ENCODE data around the gene SHH. TPM values are rescaled to one million over a fixed set of nuclear protein-coding genes. Genes with fewer than 3 reads are reported as not detected.

Gene SHH
- total and polyA plus RNA-seq, 2 of the 13 experiments (the other 11 are each of a cell fraction or from before 2014, with no cell fraction given), result 1.9 to 3.4 TPM

DNA sequence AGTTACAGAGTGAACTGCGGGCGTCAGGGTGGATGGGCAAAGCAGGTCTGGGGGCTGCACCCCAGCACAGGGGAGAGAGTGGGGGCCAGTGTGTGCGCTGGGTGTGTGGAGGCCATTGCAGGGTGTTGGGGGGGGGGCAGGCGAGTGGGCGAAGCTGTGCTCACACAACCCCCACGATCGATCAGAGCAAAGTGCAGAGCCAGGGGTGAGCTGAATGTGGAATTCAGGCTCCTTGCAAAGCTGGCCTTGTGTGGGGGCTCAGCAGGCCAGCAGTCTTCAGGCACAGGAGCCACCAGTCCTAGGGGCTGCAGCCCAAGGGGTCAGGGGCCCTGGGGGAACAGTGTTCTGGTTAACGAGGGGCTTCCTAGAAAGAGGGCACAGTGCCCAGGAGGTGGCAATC lies 862 bp upstream of the SHH start (continued):
- TF ChIP-seq NR2F6 (IDR thresholded peaks at IDR 0.05), result no peak
- peak; percentile 60; the same call in 1 of the 2 replicates for TF ChIP-seq NR2F6 (CRISPR knock-in tag; IDR thresholded peaks at IDR 0.05)
- peak; percentile 83 for TF ChIP-seq ZBTB7B (CRISPR knock-in tag; IDR thresholded peaks at IDR 0.05)
- TF ChIP-seq ZNF543 (CRISPR knock-in tag; IDR thresholded peaks at IDR 0.05), result no peak
- 0 out of 2 replicates have a peak, but pooled peaks have one; percentile 46 for TF ChIP-seq ZNF441 (CRISPR knock-in tag; IDR thresholded peaks at IDR 0.05; ENCODE audit: borderline replicate concordance)
- TF ChIP-seq, protein P1, sequence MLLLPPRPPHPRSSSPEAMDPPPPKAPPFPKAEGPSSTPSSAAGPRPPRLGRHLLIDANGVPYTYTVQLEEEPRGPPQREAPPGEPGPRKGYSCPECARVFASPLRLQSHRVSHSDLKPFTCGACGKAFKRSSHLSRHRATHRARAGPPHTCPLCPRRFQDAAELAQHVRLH (CRISPR knock-in tag; IDR thresholded peaks at IDR 0.05; ENCODE audit: borderline replicate concordance, low read depth), result no peak
- 0 out of 2 replicates have a peak, but pooled peaks have one; percentile 45 for TF ChIP-seq HHEX (CRISPR knock-in tag; IDR thresholded peaks at IDR 0.05)
- no peak for TF ChIP-seq GABPA (IDR thresholded peaks at IDR 0.05; ENCODE audit: low read depth, low read length)
- no peak for TF ChIP-seq GABPA (CRISPR knock-in tag; IDR thresholded peaks at IDR 0.05; ENCODE audit: low read depth)
- no peak for TF ChIP-seq CHD4 (IDR thresholded peaks at IDR 0.05; ENCODE audit: borderline replicate concordance, low read length)
- TF ChIP-seq, protein P2, sequence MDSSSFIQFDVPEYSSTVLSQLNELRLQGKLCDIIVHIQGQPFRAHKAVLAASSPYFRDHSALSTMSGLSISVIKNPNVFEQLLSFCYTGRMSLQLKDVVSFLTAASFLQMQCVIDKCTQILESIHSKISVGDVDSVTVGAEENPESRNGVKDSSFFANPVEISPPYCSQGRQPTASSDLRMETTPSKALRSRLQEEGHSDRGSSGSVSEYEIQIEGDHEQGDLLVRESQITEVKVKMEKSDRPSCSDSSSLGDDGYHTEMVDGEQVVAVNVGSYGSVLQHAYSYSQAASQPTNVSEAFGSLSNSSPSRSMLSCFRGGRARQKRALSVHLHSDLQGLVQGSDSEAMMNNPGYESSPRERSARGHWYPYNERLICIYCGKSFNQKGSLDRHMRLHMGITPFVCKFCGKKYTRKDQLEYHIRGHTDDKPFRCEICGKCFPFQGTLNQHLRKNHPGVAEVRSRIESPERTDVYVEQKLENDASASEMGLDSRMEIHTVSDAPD (CRISPR knock-in tag; IDR thresholded peaks at IDR 0.05), result no peak
- TF ChIP-seq POGZ (CRISPR knock-in tag; IDR thresholded peaks at IDR 0.05), result 0 out of 2 replicates have a peak, but pooled peaks have one; percentile 47
- TF ChIP-seq ZNF564 (CRISPR knock-in tag; IDR thresholded peaks at IDR 0.05), result no peak
- TF ChIP-seq NFRKB (IDR thresholded peaks at IDR 0.05), result no peak
- 0 out of 2 replicates have a peak, but pooled peaks have one; percentile 23 for TF ChIP-seq ZBTB38 (CRISPR knock-in tag; IDR thresholded peaks at IDR 0.05)
- no peak for TF ChIP-seq WIZ (CRISPR knock-in tag; IDR thresholded peaks at IDR 0.05)
- TF ChIP-seq ZNF350 (CRISPR knock-in tag; IDR thresholded peaks at IDR 0.05; ENCODE audit: borderline replicate concordance, low read depth), result peak; percentile 60; the same call in 1 of the 2 replicates
- TF ChIP-seq ZNF615 (CRISPR knock-in tag; IDR thresholded peaks at IDR 0.05; ENCODE audit: borderline replicate concordance), result no peak
- TF ChIP-seq, protein P3, sequence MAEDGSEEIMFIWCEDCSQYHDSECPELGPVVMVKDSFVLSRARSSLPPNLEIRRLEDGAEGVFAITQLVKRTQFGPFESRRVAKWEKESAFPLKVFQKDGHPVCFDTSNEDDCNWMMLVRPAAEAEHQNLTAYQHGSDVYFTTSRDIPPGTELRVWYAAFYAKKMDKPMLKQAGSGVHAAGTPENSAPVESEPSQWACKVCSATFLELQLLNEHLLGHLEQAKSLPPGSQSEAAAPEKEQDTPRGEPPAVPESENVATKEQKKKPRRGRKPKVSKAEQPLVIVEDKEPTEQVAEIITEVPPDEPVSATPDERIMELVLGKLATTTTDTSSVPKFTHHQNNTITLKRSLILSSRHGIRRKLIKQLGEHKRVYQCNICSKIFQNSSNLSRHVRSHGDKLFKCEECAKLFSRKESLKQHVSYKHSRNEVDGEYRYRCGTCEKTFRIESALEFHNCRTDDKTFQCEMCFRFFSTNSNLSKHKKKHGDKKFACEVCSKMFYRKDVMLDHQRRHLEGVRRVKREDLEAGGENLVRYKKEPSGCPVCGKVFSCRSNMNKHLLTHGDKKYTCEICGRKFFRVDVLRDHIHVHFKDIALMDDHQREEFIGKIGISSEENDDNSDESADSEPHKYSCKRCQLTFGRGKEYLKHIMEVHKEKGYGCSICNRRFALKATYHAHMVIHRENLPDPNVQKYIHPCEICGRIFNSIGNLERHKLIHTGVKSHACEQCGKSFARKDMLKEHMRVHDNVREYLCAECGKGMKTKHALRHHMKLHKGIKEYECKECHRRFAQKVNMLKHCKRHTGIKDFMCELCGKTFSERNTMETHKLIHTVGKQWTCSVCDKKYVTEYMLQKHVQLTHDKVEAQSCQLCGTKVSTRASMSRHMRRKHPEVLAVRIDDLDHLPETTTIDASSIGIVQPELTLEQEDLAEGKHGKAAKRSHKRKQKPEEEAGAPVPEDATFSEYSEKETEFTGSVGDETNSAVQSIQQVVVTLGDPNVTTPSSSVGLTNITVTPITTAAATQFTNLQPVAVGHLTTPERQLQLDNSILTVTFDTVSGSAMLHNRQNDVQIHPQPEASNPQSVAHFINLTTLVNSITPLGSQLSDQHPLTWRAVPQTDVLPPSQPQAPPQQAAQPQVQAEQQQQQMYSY (CRISPR knock-in tag; IDR thresholded peaks at IDR 0.05), result no peak
- no peak for TF ChIP-seq ZNF841 (CRISPR knock-in tag; IDR thresholded peaks at IDR 0.05; ENCODE audit: borderline replicate concordance)
- no peak for TF ChIP-seq ZNF260 (CRISPR knock-in tag; IDR thresholded peaks at IDR 0.05; ENCODE audit: borderline replicate concordance, low read depth)
- no peak for TF ChIP-seq KDM4B (CRISPR knock-in tag; IDR thresholded peaks at IDR 0.05)
- no peak for TF ChIP-seq ZNF607 (CRISPR knock-in tag; IDR thresholded peaks at IDR 0.05; ENCODE audit: borderline replicate concordance)
- 0 out of 2 replicates have a peak, but pooled peaks have one; percentile 37 for TF ChIP-seq FOSL2 (CRISPR knock-in tag; IDR thresholded peaks at IDR 0.05)
- TF ChIP-seq EHMT2 (IDR thresholded peaks at IDR 0.05; ENCODE audit: borderline replicate concordance, low read depth, low read length), result no peak
- TF ChIP-seq, protein P4, sequence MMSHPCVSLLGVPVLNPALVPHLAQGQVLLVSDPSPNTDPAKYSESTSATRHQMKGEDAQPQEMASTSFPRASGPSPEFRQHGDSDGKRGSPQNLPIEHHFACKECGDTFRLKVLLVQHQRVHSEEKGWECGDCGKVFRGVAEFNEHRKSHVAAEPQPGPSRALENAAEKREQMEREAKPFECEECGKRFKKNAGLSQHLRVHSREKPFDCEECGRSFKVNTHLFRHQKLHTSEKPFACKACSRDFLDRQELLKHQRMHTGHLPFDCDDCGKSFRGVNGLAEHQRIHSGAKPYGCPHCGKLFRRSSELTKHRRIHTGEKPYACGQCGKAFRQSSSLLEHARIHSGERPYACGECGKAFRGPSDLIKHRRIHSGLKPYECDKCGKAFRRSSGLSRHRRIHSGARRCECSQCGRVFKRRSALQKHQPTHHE (CRISPR knock-in tag; IDR thresholded peaks at IDR 0.05; ENCODE audit: borderline replicate concordance), result no peak

Data from HepG2 (cell line).